Endothelial cell of umbilical vein (primary cell): Measurements from ENCODE around the gene APEX1. TPM values are rescaled to one million over a fixed set of nuclear protein-coding genes. Genes with fewer than 3 reads are reported as not detected.
A peak's percentile ranks its signal among the peaks of the same experiment; 100 is the strongest.

Experiments used
- BruUV-seq: library from RNA; stranded (reverse); fragments of 400-500 nt; replicated peaks from 2 replicates; lab custom pipeline; 2021; lab: Mats Ljungman, UMichigan
- CTCF ChIA-PET: fragments of 300-600, 350-600 bp; sonication (Branson Sonifier 250); formaldehyde crosslinking; loops from one replicate; lab custom pipeline; 2021; ENCODE audit warnings: antibody characterized with exemption, inconsistent platforms; lab: Charles Lee
- POLR2A ChIA-PET: fragments of 300-600, 350-600 bp; sonication (Branson Sonifier 250); formaldehyde crosslinking; loops from one replicate; lab custom pipeline; 2021; ENCODE audit warnings: antibody characterized with exemption, inconsistent platforms; lab: Charles Lee
- DNase-seq: peaks from one replicate; pipeline ENCODE4 v3.0.0-alpha.2; 2011; ENCODE audit warnings: low read depth, low spot score
- FAIRE-seq: peaks from 2 replicates; lab custom pipeline; 2011; peaks lifted over from hg19 to GRCh38; lab: Jason Lieb, UNC
- H2AFZ ChIP-seq: 2 replicates; pipeline ENCODE4 v1.6.0; 2012; ENCODE audit warnings: low read depth, low read length, control low read depth, inconsistent platforms
- H3K27ac ChIP-seq: 2 replicates; pipeline ENCODE4 v1.5.1; 2011; ENCODE audit warnings: low read depth, mild to moderate bottlenecking, control low read depth, low read length, moderate library complexity; ENCODE audit not compliant: insufficient read depth
- H3K27me3 ChIP-seq, 2 experiments: 2 replicates each; pipeline versions ENCODE4 v1.6.0 to v1.6.1; 2011; ENCODE audit warnings: low read length in 2 of 2, mixed read lengths in 1 of 2; ENCODE audit not compliant: control insufficient read depth in 2 of 2, insufficient read depth in 2 of 2
- H3K36me3 ChIP-seq, 2 experiments: 2 replicates in 1 of 2; 3 replicates in 1 of 2; pipeline ENCODE4 v1.5.1; 2011; ENCODE audit warnings: low read length in 2 of 2, mild to moderate bottlenecking in 1 of 2, moderate library complexity in 1 of 2; ENCODE audit not compliant: control insufficient read depth in 2 of 2, insufficient read depth in 2 of 2; ENCODE audit errors: extremely low read depth in 1 of 2
- H3K4me1 ChIP-seq: 3 replicates; pipeline ENCODE4 v1.5.1; 2011; ENCODE audit warnings: mild to moderate bottlenecking, low read length; ENCODE audit not compliant: control insufficient read depth, insufficient read depth; ENCODE audit errors: extremely low read depth
- H3K4me2 ChIP-seq: 2 replicates; pipeline ENCODE4 v1.6.1; 2011; ENCODE audit warnings: low read length, control low read depth, mixed read lengths; ENCODE audit not compliant: insufficient read depth
- H3K4me3 ChIP-seq, 3 experiments: fragments of 200-600 bp in 1 of 3; sonication (generic), shearing (Covaris generic) in 1 of 3; replicated peaks in 1 of 3; 2 replicates each; pipeline ENCODE4 v1.5.1; 2011 to 2016; ENCODE audit warnings: control low read depth in 3 of 3, low read length in 3 of 3, mild to moderate bottlenecking in 2 of 3, inconsistent platforms in 1 of 3, low read depth in 1 of 3, moderate library complexity in 1 of 3; ENCODE audit not compliant: insufficient read depth in 1 of 3
- H3K79me2 ChIP-seq: 2 replicates; pipeline ENCODE4 v1.6.0; 2012; ENCODE audit warnings: low read length, inconsistent platforms; ENCODE audit not compliant: control insufficient read depth, insufficient read depth
- H3K9ac ChIP-seq: replicated peaks from 2 replicates; pipeline ENCODE3; 2011; ENCODE audit warnings: low read length, control low read depth; ENCODE audit not compliant: insufficient read depth; ENCODE audit errors: extremely low read depth
- H3K9me1 ChIP-seq: replicated peaks from 3 replicates; pipeline ENCODE4 v1.6.0; 2011; ENCODE audit warnings: mild to moderate bottlenecking, low read length; ENCODE audit not compliant: control insufficient read depth, insufficient read depth; ENCODE audit errors: extremely low read depth
- H3K9me3 ChIP-seq: replicated peaks from 2 replicates; pipeline ENCODE4 v1.5.1; 2012; ENCODE audit warnings: low read length, inconsistent platforms; ENCODE audit not compliant: control insufficient read depth, insufficient read depth
- H4K20me1 ChIP-seq: replicated peaks from 2 replicates; pipeline ENCODE3; 2011; ENCODE audit warnings: mild to moderate bottlenecking, low read length; ENCODE audit not compliant: control insufficient read depth, insufficient read depth; ENCODE audit errors: extremely low read depth
- EZH2 ChIP-seq: IDR thresholded peaks from 2 replicates; pipeline ENCODE4 v1.6.1; 2012; ENCODE audit warnings: borderline replicate concordance, low read depth, mild to moderate bottlenecking, moderate library complexity, low read length, inconsistent platforms; ENCODE audit not compliant: severe bottlenecking
- FOS ChIP-seq: IDR thresholded peaks from 2 replicates; pipeline ENCODE4 v1.6.1; 2011; ENCODE audit warnings: mild to moderate bottlenecking, low read length, moderate library complexity, borderline replicate concordance; ENCODE audit not compliant: insufficient read depth
- GATA2 ChIP-seq: IDR thresholded peaks from 2 replicates; pipeline ENCODE4 v1.7.0; 2011; ENCODE audit warnings: low read depth, mild to moderate bottlenecking, moderate library complexity, mixed read lengths, low read length; ENCODE audit not compliant: insufficient read length, insufficient read depth
- JUN ChIP-seq: IDR thresholded peaks from 2 replicates; pipeline ENCODE4 v1.6.1; 2011; ENCODE audit warnings: borderline replicate concordance, low read depth; ENCODE audit not compliant: insufficient read length, insufficient read depth
- MYC ChIP-seq: IDR thresholded peaks from one replicate; pipeline ENCODE4 v1.6.1; 2011; ENCODE audit warnings: mild to moderate bottlenecking, low read depth, low read length
- POLR2A ChIP-seq: IDR thresholded peaks from 2 replicates; pipeline ENCODE4 v1.6.1; 2012; ENCODE audit warnings: low read depth, mild to moderate bottlenecking, control low read depth, low read length
- POLR2AphosphoS5 ChIP-seq: IDR thresholded peaks from 2 replicates; pipeline ENCODE4 v1.6.1; 2012; ENCODE audit warnings: low read depth, mild to moderate bottlenecking, control low read depth, low read length, moderate library complexity; ENCODE audit not compliant: insufficient read depth
- dilution Hi-C: fragments of 300-500 bp; cut with MboI; formaldehyde crosslinking; loops from one replicate; pipeline ENCODE4 v1.15.0; 2019; ENCODE audit warnings: low sequenced_read_pairs; ENCODE audit not compliant: extremely low pct_ligation_motif_present
- intact Hi-C: fragments of 100-400 bp; cut with micrococcal nuclease; formaldehyde crosslinking; loops from one replicate; pipeline ENCODE4 v1.10.0; 2022
- polyA plus RNA-seq, 4 experiments: library from polyadenylated mRNA; depleted of rRNA in 3 of 4; stranded (reverse) in 3 of 4; unstranded in 1 of 4; fragments of >200 nt; gene quantifications; 2 replicates each; pipeline versions ENCODE4 v1.2.1 to v1.2.3, GENCODE V29; 2011 to 2012; ENCODE audit warnings: missing spikeins in 1 of 4
- total RNA-seq: library from RNA; stranded (reverse); gene quantifications from 2 replicates; pipeline ENCODE4 v1.2.3, GENCODE V29; 2021
- TF ChIP-seq, protein P1 (sequence below): IDR thresholded peaks from 2 replicates; pipeline ENCODE4 v1.6.1; 2011; ENCODE audit not compliant: insufficient read depth, insufficient read length
- TF ChIP-seq, protein P2 (sequence below), 2 donors: IDR thresholded peaks; 1 replicate in 1 of 2; 2 replicates in 1 of 2; pipeline ENCODE4 v1.5.1; 2011; ENCODE audit warnings: low read length in 2 of 2, mild to moderate bottlenecking in 2 of 2, moderate library complexity in 2 of 2, control low read depth in 1 of 2, inconsistent platforms in 1 of 2, low read depth in 1 of 2; ENCODE audit not compliant: insufficient read depth in 1 of 2; ENCODE audit errors: extremely low read depth in 1 of 2

APEX1 gene
- total and polyA plus RNA-seq, 2 donors (not counting 3 experiments of a cell fraction or from before 2014, with no cell fraction given) = 231 to 304 TPM

DNA sequence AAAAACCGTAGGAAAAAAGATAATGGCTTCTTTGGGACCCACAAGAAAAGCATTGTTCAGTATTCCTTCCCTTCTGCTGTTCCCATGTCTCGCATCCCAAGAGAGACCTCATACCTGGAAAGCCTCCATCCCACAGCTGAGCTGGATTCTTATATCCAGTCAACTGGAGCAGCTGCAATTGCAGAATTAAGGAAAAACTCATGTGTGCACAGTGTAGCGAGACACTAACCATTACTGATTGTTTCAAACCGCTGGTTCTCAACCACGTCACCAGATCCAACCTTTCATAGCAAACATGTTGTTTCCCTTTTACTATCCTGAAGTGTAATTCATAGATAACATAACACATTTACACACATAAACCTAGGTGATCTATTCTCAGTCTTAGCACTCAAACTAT lies 44.9 kb downstream of the APEX1 start:
- dilution Hi-C loops (no loop called here), intact Hi-C loops (loop anchor here (1.0 to 2.0 kb wide), 3 partner anchors 13 to 31 kb away; no protein-coding TSS in a partner anchor)
- Histone ChIP-seq H3K9ac (no peak overlapping the region), H3K9me3 (no peaks in the 10 kb centered on the region), H3K79me2 (no peaks in the 10 kb centered on the region), H4K20me1 (no peaks in the 10 kb centered on the region), H3K9me1 (no peaks in the 10 kb centered on the region), H3K4me2 (no peak overlapping the region), H3K36me3 (no peaks in the 10 kb centered on the region), H3K4me3 (no peak overlapping the region), H2AFZ (no peak overlapping the region), H3K4me1 (peaks cover 40% of the 10 kb centered on the region), H3K27ac (peak overlapping the region; percentile 81), H3K27me3 (no peaks in the 10 kb centered on the region)
- DNase-seq (no peak), FAIRE-seq (no peak)
- TF ChIP-seq POLR2AphosphoS5 (no peak), MYC (no peak), POLR2A (no peak), EZH2 (no peak), FOS (no peak), JUN (no peak), GATA2 (no peak)
- TF ChIP-seq, protein P1, sequence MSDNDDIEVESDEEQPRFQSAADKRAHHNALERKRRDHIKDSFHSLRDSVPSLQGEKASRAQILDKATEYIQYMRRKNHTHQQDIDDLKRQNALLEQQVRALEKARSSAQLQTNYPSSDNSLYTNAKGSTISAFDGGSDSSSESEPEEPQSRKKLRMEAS = no peak
- TF ChIP-seq, protein P2, sequence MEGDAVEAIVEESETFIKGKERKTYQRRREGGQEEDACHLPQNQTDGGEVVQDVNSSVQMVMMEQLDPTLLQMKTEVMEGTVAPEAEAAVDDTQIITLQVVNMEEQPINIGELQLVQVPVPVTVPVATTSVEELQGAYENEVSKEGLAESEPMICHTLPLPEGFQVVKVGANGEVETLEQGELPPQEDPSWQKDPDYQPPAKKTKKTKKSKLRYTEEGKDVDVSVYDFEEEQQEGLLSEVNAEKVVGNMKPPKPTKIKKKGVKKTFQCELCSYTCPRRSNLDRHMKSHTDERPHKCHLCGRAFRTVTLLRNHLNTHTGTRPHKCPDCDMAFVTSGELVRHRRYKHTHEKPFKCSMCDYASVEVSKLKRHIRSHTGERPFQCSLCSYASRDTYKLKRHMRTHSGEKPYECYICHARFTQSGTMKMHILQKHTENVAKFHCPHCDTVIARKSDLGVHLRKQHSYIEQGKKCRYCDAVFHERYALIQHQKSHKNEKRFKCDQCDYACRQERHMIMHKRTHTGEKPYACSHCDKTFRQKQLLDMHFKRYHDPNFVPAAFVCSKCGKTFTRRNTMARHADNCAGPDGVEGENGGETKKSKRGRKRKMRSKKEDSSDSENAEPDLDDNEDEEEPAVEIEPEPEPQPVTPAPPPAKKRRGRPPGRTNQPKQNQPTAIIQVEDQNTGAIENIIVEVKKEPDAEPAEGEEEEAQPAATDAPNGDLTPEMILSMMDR (IDR thresholded peaks at IDR 0.05; ENCODE audit: extremely low read depth in 1 of 2, insufficient read depth in 1 of 2, low read depth in 1 of 2, low read length in 2 of 2) = no peak
- POLR2A ChIA-PET = no interaction called here
- CTCF ChIA-PET = interaction anchor here (1.5 to 1.6 kb wide), 2 partner anchors 30 to 84 kb away, joined by 4 read pairs; partner anchors contain the start of gene PNP
- BruUV-seq = no TSS peak
